H4 (cell line): Measurements from ENCODE around the gene POU3F4. TPM values are rescaled to one million over a fixed set of nuclear protein-coding genes. Genes with fewer than 3 reads are reported as not detected.

Experiments used
- DNase-seq: peaks from one replicate; pipeline ENCODE4 v3.0.0-alpha.2; 2015; ENCODE audit warnings: low spot score
- total RNA-seq: library from RNA; depleted of rRNA; stranded (reverse); fragments of >200 nt; shearing (Covaris generic); gene quantifications from 2 replicates; pipeline ENCODE4 v1.2.3, GENCODE V29; 2014; rRNA removed

POU3F4 gene
- total RNA-seq = 0.79 and 0.82 TPM in 2 replicates

GRCh38 chrX:83508006-83508405, at the start of gene POU3F4:
Gene POU3F4 (plus strand): TSS chrX:83508290. CDS start chrX:83508325, 35 bp downstream.
- DNase-seq = peak; percentile 89

DNA sequence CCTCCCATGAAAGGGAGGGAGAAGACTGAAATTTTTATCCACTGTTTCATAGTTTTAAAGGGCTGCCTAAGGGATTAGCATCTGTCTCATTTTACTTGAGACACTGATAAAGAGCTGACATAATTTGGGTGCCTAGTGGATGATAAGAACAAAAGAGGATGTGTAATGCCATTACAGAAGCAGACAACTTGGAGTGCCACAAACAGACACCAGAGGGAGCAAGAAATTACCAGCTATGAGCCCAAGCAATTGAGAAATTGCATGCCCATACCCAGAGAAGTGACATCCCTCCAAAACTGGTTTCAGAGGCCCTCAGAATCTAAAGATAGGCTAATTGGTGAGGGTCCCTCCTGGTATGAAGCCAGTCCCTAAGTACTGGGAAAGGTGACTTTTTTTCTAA, 38.5 kb upstream of the POU3F4 start:
- peak; percentile 12 for DNase-seq

DNA sequence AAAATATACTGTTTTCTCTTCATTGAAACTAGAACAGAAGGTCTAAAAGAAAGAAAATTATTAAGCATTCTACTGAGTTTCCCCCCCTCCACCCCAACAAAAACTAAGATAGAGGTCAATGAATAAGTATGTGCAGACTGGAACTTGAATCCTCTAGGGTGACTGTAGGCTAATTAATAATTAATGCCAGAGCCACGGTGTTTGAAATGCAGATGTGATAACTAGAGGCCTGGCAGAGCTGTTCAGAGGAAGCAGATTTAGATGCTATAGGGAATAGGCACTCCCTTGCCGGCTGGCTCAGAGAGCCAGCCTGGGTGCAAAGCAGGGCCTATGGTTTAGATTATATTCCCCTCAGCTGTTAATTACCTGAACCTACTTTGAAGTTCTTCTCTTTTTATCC, 12.2 kb upstream of the POU3F4 start:
- no peak for DNase-seq

- no peak for DNase-seq
Measured at GRCh38 chrX:83501003-83501402, 7.1 kb upstream of the POU3F4 start.

DNA sequence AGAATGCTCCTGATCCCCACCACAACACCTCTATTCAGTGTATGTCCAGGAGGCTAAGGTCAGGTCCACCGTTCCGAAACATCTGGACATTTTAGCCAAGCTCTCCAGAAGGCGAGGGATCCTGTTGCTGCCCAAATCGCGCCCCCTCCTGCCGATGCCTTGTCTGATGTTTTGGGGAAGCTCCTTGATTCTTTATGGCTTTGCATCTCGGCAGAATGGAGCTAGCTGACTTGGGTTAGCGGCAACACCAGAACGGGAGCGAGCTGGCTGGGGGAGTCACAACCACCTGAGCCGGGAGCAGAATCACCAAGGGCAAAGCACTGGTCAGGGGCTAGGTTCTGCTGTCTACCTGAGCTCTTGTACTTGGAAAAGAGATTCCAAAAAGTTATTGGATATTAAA, 6.6 kb upstream of the POU3F4 start:
- no peak for DNase-seq

- DNase-seq = no peak
Measured at GRCh38 chrX:83504721-83505479, 3.2 kb upstream of the POU3F4 start.

GRCh38 chrX:83508526-83509253, 600 bp downstream of the POU3F4 start:
- DNase-seq = no peak

DNA sequence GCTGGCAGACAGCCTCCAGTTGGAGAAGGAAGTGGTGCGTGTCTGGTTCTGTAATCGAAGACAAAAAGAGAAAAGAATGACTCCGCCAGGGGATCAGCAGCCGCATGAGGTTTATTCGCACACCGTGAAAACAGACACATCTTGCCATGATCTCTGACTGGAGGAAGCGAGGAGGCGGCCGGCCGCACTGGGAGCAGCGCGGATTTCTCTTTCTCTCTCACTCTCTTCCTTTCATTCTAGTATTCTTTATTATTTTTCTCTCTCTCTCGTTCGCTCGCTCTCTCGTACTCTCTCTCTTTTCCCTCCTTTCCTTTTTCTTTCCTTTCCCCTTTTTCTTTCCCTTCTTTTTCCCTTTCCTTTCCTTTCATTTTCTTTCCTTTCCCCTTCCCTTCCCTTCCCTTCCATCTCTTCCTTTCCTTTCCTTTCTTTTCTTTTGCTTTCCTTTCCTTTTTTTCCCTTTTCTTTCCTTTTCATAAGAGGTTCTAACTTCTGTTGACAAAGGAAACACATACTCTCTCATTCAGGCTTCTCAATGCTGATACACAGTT, 1.2 kb downstream of the POU3F4 start:
- DNase-seq = peak; percentile 22

DNA sequence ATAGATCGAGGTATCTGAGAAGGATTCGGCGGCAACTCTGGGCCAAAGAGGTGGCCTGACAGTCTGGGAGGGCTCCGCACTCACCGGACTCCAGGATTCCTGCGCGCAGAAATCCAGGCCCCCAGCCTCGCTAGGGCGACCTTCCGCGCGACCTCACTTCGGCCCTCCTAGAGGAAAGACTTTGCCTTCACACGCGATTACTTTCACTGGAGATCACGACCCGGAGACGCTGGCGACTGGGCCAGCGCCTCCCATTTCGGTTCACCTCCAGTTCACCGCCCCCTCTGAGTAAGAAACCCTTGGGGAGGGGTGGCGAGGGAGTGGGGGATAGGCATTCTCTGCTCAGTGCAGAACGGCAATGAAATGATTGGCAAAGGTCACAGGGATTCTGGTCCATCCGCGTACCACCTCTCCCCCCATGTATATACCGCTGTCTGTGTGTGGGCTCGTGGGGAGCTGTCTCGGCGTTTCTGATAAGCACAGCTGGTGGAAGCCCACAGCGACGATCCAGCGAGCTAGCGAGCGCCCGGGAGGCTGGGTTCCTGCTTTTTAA, 2.5 kb downstream of the POU3F4 start:
- DNase-seq = peak; percentile 8

- peak; percentile 56 for DNase-seq
Measured at GRCh38 chrX:83511208-83511607, 3.1 kb downstream of the POU3F4 start.

DNA sequence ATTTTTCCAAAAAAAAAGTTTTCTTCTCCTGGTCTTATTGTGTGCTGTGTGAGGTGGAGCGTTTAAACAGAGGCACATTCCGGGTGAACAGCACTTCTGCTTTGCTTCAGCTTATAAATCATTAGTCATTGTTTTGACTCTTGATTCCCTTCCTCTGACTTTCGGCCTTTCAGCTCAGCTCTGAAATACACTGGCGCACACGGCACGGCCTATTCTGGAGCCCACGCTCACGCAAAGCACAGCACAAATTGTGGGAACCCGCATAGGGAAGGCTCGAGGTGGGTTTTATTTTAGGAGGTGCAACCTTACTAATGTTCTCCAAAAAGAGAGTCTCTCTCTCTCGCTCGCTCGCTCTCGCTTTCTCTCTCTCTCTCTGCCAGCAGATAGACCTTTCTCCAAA, 4.0 kb downstream of the POU3F4 start:
- DNase-seq = peak; percentile 14

- DNase-seq = no peak
Measured at GRCh38 chrX:83516597-83516996, 8.5 kb downstream of the POU3F4 start.

- DNase-seq = no peak
Measured at GRCh38 chrX:83521905-83522304, 13.8 kb downstream of the POU3F4 start.

DNA sequence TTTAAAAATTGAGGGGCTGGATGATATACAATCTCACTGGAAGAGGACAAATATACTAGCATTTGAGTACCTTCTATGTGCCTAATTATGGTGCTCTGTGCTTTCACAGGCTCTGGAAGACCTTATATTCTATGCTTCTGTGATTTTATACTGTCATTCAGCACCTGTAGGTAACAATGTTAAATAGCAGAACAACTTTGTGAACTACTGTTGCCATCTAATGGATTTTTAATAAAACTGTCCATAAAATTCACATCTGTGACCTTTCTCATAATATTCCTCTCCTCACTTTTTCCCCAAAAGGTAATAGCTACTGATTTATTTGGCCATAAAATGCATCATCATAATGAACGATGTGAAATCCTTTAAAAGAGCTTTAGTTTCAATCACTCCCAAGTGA, 21.9 kb downstream of the POU3F4 start:
- no peak for DNase-seq

DNA sequence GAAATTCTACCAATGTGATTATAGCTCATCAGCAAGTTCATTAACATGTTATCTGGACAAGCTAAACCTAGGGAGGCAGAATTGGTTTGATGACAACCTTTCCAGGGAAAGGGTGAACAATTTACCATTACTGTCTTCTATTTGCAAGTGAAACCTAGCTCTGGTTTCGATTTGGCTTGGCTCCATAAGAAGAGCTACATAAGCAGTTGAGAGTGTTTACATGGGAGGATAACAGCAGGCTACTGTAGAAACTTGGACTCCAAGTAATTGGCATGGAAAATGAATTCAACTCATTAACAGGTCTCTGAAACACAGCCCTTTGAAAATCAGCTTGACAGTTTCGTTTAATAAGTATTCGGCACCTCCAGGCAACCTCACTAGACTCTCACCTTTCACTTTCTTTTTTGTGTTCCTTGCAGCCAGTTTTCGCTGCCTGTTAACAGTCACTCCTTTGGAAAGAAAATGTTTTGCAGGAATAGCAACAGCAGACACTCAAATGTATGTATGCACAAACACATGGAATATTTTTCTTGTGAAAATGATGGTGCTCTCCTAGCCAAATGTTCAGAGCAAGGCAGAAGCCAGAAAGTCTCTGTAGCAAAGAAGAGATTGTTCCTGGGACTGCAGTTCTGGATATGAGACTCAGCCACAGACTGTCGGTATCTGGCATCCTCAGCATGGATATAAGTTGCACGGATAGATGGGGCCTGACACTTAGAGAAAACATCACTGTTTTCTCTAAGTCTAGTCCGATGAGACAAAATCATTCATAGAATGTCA, 27.5 kb downstream of the POU3F4 start:
- peak; percentile 7 for DNase-seq
